ENCODE data around the gene TMEM242.

The TMEM242 gene

GRCh38 chr6:157272866-157273755 lies 50.2 kb downstream of the TMEM242 start:
- H3K4me3 ChIP-seq (replicated peaks; ENCODE audit: low read depth, low read length), result no peak overlapping the region
- no peak for DNase-seq (ENCODE audit: extremely low read depth, low read depth)
- no peak for TF ChIP-seq CTCF (IDR thresholded peaks at IDR 0.05; ENCODE audit: low read depth, low read length, missing control alignments)

GRCh38 chr6:157272372-157272771 lies 50.9 kb downstream of the TMEM242 start:
- H3K4me3 ChIP-seq (replicated peaks; ENCODE audit: low read depth, low read length), result no peak overlapping the region
- DNase-seq (ENCODE audit: extremely low read depth, low read depth), result no peak
- no peak for TF ChIP-seq CTCF (IDR thresholded peaks at IDR 0.05; ENCODE audit: low read depth, low read length, missing control alignments)

- no peak overlapping the region for H3K4me3 ChIP-seq (replicated peaks; ENCODE audit: low read depth, low read length)
- DNase-seq (ENCODE audit: extremely low read depth, low read depth), result no peak
- TF ChIP-seq CTCF (IDR thresholded peaks at IDR 0.05; ENCODE audit: low read depth, low read length, missing control alignments), result no peak
Measured at GRCh38 chr6:157271911-157272310, 51.4 kb downstream of the TMEM242 start.

- no peak for DNase-seq (ENCODE audit: extremely low read depth, low read depth)
- no peak overlapping the region for H3K4me3 ChIP-seq (replicated peaks; ENCODE audit: low read depth, low read length)
- TF ChIP-seq CTCF (IDR thresholded peaks at IDR 0.05; ENCODE audit: low read depth, low read length, missing control alignments), result no peak
Measured at GRCh38 chr6:157271441-157271840, 51.9 kb downstream of the TMEM242 start.

GRCh38 chr6:157270916-157271315 lies 52.4 kb downstream of the TMEM242 start:
- no peak for TF ChIP-seq CTCF (IDR thresholded peaks at IDR 0.05; ENCODE audit: low read depth, low read length, missing control alignments)
- H3K4me3 ChIP-seq (replicated peaks; ENCODE audit: low read depth, low read length), result no peak overlapping the region
- DNase-seq (ENCODE audit: extremely low read depth, low read depth), result no peak

- H3K4me3 ChIP-seq (replicated peaks; ENCODE audit: low read depth, low read length), result no peak overlapping the region
- no peak for DNase-seq (ENCODE audit: extremely low read depth, low read depth)
- no peak for TF ChIP-seq CTCF (IDR thresholded peaks at IDR 0.05; ENCODE audit: low read depth, low read length, missing control alignments)
Measured at GRCh38 chr6:157270308-157270707, 53.0 kb downstream of the TMEM242 start.
